GM23338 (cell line): ENCODE results near the gene POP7.

Experiments used
- CREB1 ChIP-seq: fragments of 250-450 bp; sonication (Bioruptor Pico); IDR thresholded peaks from 2 replicates; pipeline ENCODE4 v1.5.0; 2020; ENCODE audit warnings: low read depth, mild to moderate bottlenecking, moderate library complexity
- EZH2 ChIP-seq: fragments of 200-600 bp; sonication (generic); IDR thresholded peaks from one replicate; pipeline ENCODE4 v1.8.0; 2017; ENCODE audit warnings: antibody characterized with exemption, mild to moderate bottlenecking, low read depth; ENCODE audit not compliant: unreplicated experiment
- EZH2phosphoT487 ChIP-seq: fragments of 200-600 bp; sonication (generic); IDR thresholded peaks from one replicate; pipeline ENCODE4 v1.8.1; 2018; ENCODE audit warnings: antibody characterized with exemption; ENCODE audit not compliant: unreplicated experiment
- JUNB ChIP-seq: IDR thresholded peaks from one replicate; pipeline ENCODE4 v1.6.1; 2016; ENCODE audit warnings: antibody characterized with exemption; ENCODE audit not compliant: unreplicated experiment
- POLR2AphosphoS5 ChIP-seq: IDR thresholded peaks from 2 replicates; pipeline ENCODE4 v1.6.1; 2016; ENCODE audit warnings: antibody characterized with exemption, low read depth
- STAT1 ChIP-seq: IDR thresholded peaks from one replicate; pipeline ENCODE4 v1.6.1; 2016; ENCODE audit warnings: antibody characterized with exemption; ENCODE audit not compliant: unreplicated experiment
- TF ChIP-seq, protein P1 (sequence below), 2 experiments: fragments of 200-600 bp in 1 of 2; sonication (generic) in 1 of 2; conservative IDR thresholded peaks; 2 replicates each; pipeline versions ENCODE4 v1.5.1 to v1.6.1; 2016 to 2017; ENCODE audit warnings: antibody characterized with exemption in 2 of 2, low read depth in 2 of 2, mild to moderate bottlenecking in 2 of 2, moderate library complexity in 1 of 2
- TF ChIP-seq, protein P2 (sequence below): IDR thresholded peaks from one replicate; pipeline ENCODE4 v1.6.1; 2018; ENCODE audit warnings: antibody characterized with exemption; ENCODE audit not compliant: unreplicated experiment

DNA sequence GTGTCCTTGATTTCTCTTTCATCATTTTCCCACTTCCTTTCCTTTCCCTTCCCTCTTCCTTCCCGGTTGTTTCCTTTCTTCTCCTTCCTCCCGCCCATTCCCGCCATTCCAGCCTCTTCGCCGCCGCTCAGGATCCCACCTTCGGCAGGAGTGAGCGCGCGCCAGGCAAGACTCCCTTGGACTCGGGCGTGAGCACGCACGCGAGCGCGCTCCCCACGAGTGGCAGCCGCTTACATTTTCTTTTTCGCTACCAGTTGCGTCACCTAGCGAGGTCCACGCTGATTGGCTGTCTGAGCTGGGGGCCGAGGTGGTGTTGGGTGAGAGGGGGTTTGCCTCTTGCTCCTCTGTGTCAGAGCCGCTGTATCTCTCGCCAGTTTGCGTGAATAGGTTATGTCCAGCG is 39.3 kb downstream of the POP7 start:
- TF ChIP-seq STAT1 (no peak), EZH2 (no peak), JUNB (no peak), POLR2AphosphoS5 (peak; percentile 78), CREB1 (peak; percentile 63), EZH2phosphoT487 (no peak)
- TF ChIP-seq, protein P1, sequence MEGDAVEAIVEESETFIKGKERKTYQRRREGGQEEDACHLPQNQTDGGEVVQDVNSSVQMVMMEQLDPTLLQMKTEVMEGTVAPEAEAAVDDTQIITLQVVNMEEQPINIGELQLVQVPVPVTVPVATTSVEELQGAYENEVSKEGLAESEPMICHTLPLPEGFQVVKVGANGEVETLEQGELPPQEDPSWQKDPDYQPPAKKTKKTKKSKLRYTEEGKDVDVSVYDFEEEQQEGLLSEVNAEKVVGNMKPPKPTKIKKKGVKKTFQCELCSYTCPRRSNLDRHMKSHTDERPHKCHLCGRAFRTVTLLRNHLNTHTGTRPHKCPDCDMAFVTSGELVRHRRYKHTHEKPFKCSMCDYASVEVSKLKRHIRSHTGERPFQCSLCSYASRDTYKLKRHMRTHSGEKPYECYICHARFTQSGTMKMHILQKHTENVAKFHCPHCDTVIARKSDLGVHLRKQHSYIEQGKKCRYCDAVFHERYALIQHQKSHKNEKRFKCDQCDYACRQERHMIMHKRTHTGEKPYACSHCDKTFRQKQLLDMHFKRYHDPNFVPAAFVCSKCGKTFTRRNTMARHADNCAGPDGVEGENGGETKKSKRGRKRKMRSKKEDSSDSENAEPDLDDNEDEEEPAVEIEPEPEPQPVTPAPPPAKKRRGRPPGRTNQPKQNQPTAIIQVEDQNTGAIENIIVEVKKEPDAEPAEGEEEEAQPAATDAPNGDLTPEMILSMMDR (conservative IDR thresholded peaks at IDR 0.05; ENCODE audit: low read depth in 2 of 2) = no peak
- TF ChIP-seq, protein P2, sequence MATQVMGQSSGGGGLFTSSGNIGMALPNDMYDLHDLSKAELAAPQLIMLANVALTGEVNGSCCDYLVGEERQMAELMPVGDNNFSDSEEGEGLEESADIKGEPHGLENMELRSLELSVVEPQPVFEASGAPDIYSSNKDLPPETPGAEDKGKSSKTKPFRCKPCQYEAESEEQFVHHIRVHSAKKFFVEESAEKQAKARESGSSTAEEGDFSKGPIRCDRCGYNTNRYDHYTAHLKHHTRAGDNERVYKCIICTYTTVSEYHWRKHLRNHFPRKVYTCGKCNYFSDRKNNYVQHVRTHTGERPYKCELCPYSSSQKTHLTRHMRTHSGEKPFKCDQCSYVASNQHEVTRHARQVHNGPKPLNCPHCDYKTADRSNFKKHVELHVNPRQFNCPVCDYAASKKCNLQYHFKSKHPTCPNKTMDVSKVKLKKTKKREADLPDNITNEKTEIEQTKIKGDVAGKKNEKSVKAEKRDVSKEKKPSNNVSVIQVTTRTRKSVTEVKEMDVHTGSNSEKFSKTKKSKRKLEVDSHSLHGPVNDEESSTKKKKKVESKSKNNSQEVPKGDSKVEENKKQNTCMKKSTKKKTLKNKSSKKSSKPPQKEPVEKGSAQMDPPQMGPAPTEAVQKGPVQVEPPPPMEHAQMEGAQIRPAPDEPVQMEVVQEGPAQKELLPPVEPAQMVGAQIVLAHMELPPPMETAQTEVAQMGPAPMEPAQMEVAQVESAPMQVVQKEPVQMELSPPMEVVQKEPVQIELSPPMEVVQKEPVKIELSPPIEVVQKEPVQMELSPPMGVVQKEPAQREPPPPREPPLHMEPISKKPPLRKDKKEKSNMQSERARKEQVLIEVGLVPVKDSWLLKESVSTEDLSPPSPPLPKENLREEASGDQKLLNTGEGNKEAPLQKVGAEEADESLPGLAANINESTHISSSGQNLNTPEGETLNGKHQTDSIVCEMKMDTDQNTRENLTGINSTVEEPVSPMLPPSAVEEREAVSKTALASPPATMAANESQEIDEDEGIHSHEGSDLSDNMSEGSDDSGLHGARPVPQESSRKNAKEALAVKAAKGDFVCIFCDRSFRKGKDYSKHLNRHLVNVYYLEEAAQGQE = no peak
